ENCODE measurements around the gene SUMO3. TPM values are rescaled to one million over a fixed set of nuclear protein-coding genes. Genes with fewer than 3 reads are reported as not detected.
"Not testable (repeated sequence)": the region's sequence is repeated elsewhere in the genome, so short reads cannot be mapped to it uniquely, and the experiment has no call there.

The SUMO3 gene
- total RNA-seq, 1 experiment from 2014 or later, result 198 TPM

DNA sequence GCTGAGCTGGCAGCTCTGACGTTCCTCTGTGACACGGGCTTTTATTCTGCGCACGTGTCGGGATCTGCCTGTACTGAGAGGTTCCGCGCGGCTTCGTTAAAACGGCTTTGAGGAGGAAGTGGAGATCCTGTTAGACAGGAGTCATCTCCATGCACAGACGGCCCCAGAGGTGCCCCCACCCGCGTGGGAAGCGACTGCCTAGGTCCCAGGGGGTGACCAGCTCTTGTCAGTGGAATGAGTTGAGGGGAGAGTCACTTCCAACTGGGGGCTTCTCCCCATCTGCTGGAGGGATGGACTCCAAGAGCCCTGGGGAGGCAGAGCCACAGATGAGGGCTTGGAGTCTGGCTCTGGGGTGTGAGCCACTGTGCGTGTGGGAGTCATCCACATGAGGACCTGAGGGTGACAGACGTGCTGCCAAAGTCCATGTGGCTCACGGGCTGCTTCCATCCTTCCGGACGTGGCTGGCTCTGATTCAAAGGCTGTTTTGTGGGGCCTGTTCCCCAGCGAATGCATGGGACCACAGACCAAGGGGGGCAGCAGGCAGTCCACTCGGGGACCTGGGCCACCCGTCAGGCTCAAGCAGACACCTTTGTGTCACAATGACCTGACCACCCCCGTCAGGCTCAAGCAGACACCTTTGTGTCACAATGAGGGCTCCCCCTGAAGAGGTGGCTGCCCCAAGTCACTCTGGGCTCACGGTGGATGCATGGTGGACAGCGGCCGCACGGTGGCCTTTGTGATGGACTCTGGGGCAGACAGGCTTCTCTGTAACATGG, 28.8 kb upstream of the SUMO3 start:
- peak; percentile 39 for DNase-seq (ENCODE audit: low read depth)

DNA sequence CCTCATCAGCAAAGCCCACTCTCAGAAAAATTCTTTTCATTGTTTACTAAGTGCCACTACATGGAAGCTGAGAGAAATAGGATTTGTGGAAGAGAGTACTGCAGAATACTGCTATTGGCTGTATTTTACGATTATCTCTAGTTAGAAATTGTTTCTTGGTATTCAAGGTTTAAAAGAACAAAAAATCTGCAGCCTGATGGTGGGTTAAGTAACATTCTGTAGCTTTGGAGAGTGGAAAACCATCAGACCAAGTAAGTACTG, 28.3 kb upstream of the SUMO3 start:
- DNase-seq (ENCODE audit: low read depth), result no peak

DNA sequence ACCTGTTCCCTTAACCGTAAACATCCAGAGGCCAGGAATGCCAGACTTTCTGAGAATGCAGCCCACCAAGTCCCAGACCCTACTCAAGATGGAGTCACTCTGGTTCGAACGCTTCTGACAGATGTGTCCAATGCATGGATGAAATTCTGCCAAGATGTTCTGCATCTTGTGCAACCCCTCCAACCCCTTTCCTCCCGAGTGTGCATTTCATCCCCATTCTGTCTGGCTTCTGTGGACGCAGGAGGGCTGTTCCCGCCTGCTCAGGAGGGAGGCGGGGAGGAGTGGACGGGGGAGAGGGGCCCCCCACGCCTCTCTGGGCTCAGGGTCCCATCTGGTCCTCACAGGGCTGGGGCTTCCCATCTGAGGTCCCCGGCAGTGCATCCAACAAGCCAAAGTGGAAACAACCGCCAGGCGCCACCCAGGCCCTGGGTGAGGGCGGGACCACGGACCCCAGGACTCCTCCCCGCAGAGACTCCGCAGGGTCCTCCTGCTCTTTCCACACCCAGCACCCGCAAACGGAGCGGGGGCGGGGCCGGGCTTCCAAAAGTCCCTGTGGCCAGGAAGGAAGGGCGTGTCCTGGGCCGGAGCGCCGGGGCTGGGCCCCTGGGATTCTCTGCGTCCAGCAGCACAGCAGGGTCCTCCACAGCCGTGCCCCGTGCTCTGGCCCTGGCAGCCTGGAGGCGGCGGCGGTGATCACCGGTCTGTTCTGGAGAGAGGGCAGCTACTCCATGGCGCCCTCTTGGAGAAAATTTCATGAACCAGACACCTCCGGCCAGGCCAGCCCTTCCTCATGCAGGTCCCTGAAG, 27.8 kb upstream of the SUMO3 start:
- peak; percentile 40 for DNase-seq (ENCODE audit: low read depth)

DNA sequence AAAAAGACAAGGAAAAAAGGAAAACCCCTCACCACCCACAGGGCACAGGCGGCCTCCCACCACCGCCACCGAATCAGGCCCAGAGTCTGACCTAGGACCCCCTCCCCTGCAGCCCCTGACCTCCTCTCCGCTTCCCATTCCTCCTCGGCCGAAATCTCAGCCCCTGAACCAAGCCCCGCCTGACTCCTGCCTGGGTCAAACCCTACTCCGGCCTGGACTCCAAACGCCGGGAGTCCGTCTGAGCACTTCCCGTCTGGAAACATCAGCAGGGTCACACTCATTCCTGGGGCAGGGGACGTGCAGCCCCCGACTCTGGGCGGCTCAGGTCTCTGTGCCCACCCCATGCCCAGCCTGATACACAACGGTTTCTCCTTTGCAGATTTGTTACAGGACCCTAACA, 26.4 kb upstream of the SUMO3 start:
- no peak for DNase-seq (ENCODE audit: low read depth)

DNA sequence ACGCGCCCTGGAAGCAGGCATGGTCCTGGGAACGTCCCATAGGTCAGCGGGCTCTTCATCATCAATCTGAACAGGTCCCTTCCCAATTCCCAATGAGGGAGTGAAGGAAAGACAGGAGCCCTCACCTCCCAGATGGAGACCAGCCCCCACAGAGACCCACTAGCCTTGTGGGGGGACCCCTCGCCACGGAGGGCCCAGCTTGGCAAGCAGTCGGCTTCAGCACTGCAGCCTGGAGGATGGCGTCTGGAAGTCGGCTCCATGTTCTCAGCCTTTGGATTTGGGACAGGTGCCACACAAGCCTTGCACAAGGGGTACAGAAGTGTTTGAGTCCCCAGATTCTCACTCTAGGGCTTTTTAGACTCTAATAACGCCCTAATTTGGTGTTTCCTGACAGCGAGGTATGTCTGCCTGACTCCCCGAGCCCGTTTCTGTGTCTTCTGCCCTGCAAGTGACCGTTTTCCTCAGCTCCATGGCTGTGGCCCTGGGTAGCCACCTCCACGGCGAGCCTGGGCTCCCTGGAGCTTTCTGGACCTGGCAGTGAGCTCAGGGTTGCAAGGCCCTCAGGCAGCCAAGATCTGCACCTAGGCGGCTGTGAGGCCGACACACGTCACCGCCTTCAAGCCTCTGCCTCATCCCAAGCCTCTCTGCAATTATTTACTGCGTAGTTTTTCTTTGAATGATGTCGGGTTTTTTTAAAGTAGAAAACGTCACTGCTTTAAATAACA, 25.0 kb upstream of the SUMO3 start:
- DNase-seq (ENCODE audit: low read depth), result no peak

DNA sequence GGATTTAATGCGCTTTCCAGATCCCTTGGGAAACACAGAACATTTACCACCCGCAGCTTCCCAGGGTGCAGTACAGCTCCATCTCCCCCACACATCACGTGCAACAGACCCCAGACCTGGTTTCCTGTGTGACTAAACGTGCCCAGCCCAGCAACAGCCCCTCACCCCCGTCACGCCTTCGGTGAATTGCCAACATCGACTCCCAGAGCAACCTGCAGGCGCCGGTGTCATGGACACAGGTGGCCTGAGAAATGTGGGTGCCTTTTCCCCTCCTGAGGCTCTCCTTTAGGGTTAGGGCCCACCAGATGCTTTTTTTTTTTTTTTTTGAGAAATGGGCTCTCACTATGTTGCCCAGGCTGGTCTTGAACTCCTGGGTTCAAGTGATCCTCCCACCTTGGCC, 24.2 kb upstream of the SUMO3 start:
- DNase-seq (ENCODE audit: low read depth), result no peak

DNA sequence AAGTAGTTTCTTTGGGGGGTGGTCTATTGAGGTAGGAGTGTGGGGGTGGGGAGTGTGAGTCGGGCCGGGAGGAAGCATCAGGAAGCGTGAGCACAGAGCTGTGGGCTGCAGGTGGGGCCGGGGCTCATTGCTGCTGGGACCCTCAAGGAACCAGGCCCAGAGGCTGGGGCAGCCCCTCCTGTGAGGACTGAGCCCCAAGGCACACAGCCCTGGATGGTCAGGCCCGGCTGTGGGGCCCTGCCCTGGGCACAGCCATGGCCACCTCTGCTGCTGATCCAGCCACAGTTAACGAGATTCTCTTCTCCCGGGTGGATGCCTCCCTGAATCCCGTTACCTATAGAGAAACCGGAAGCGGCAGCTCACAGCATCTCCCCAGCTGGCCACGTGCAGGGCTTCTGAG, 22.9 kb upstream of the SUMO3 start:
- no peak for DNase-seq (ENCODE audit: low read depth)

DNA sequence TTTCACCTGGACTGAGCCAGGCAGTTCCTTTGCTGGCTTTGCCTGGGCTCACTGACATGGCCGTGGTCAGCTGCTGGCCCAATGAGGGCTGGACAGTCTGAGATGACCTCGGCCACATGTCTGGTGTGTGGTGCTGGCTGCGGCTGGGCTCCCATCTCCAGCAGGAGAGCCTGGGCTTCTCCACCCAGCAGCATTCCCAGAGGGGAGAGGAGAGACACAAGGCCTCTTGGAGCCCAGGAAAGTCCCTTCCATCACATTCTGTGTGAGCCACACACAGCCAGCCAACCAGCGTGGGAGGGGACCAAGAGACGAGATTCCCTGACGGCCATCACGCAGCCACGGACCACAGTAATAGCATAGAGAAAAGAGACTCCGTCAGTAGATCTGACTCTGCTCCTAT, 21.1 kb upstream of the SUMO3 start:
- no peak for DNase-seq (ENCODE audit: low read depth)

DNA sequence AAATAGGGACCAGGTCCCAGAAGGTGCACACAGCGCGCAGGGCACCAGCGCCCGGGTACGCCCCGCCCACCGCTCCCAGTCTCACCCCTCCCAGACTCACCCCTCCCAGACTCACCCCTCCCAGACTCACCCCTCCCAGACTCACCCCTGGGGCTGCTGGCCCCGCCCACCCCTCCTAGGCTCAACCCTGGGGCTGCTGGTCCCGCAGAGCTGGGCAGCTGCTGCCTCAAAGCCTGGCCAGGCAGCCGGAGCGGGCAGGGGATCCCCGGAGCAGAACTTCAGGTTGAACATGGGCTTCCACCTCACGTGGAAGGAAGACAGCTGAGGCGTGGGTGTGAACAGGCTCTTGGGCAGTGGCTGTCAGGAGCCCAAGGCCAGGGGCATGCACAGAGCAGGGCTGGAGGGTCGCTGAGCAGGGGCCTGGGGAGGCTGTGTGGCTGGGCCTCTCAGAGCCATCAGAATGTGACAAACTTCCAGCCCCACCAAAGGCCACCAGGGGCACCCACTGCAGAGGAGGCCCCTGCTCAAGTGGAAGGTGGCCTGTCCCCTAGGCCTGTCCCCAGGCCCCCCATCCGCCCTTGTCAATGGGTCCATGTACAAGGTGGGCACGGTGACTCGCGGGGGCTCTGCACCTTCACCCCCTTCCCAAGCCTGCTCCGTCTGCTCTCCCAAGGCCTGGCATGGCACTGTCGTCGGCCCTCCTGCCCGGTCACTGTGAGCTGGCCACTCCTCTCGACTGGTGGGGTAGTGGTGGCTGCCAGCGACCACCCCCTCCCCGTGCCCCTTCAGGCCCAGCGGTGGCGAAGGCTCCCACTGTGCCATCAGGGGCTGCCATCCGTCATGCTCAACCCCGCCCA, 20.4 kb upstream of the SUMO3 start:
- no peak for DNase-seq (ENCODE audit: low read depth)

DNA sequence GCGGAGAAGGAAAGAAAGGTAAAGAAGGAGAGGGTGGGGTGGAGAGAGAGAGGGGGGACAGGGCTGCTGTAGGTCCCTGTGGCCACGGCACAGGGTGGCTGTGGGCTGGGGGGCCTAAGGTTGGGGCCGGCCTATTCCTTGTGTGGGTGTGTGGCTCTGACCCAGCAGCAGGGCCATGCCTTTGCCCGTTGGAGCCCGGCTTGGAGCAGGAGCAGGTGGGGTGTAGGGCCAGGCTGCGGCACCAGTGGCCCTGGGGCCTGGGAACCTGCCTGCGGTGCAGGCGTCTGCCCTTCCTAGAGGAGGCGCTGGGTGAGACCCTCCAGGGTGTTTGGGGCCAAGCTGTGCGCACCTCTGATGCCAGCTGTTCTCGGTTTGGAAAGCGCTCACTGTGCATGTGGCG, 19.7 kb upstream of the SUMO3 start:
- no peak for DNase-seq (ENCODE audit: low read depth)

DNA sequence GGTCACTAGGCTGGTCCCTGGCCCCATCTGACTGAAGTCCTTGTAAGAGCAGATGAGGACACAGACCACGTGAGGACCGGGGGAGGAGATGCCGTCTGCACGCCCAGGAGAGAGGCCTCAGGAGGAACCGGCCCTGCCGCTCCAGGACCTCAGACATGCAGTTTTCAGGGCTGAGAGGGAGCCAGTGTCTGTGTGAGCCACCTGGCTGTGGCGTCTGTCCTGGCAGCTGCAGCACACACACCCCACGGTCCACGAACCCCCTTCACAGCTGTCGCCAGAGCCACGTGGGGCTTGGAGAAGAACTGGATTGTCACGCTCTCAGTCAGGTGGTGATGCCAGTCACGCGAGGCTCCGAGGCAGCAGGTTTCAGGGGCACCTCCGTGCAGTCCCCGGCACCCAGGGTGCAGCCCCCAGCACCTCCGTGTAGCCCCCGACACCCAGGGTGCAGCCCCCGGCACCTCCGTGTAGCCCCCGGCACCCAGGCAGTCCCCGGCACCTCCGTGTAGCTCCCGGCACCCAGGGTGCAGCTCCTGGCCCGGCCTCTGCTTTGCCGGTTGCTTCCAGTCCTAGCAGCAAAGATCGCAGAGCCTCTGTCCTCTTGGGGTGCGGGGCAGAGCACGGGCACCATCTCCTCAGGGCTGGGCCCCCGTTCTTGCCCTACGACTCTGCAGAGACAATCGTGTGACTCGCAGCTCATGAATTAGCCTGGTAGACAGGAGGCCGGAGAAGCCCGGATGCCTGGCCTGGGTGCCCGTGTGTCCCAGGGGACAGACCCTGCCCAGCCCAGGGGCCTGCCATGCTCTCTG, 19.0 kb upstream of the SUMO3 start:
- peak; percentile 40 for DNase-seq (ENCODE audit: low read depth)

DNA sequence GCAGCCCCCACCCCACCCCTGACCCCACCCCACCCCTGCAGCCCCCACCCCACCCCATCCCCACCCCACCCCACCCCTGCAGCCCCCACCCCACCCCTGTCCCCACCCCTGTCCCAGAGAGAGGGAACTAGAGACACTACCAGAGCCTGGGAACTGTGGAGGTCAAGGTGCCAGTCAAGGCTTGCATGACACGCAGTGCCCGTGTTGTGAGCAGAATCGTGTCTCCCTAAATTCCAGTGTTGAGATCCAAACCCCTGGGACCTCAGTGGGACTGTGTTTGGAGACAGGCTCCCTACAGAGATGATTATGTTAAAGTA, 18.4 kb upstream of the SUMO3 start:
- no peak for DNase-seq (ENCODE audit: low read depth)

DNA sequence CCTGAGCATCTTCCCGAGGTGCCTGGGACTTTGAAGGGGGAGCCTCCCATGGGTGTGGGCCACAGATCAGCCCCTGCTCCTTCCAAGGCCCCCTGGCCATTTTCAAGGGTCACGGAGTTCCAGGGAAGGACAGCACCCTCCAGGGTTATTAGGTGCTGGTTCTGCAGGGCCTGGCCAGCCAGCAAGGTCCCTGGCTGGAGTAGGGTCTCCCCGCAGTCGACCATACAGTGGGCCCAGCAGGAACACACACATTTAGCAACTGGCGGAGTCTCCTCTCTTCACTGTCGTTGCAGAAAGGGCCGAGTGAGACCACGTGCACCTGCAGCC, 17.7 kb upstream of the SUMO3 start:
- no peak for DNase-seq (ENCODE audit: low read depth)

DNA sequence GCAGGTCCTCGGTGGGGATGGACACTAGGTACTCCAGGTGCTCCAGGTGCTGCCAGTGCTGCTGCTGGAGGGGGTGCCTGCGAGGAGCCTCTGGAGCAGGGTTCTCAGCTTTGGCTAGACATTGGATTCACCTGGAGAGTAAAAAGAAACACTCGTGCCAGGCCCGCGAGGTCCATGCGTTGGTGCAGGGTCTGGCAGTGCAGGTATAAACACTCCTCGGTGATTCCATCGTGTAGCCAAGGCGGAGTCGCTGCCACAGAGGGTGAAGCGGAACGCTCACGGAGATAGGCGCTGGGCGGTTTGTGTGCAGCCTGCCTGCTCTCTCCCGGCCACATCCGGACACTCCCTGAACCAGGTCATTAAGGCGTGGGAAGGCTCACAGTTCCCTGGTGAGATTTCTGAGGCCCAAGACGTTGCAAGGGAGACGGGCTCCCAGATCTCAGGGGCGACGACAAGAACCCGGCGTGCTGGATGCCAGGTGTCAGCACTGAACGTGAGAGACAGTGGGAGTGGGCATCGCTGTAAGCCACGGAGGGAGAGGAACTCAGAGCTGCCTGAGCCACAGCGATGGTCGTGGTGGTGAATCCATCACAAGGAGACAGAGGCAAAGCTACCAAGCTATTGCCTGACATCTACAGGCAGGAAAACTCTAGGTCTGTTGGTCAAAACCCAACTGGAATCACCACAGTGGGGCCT, 17.2 kb upstream of the SUMO3 start:
- no peak for DNase-seq (ENCODE audit: low read depth)

DNA sequence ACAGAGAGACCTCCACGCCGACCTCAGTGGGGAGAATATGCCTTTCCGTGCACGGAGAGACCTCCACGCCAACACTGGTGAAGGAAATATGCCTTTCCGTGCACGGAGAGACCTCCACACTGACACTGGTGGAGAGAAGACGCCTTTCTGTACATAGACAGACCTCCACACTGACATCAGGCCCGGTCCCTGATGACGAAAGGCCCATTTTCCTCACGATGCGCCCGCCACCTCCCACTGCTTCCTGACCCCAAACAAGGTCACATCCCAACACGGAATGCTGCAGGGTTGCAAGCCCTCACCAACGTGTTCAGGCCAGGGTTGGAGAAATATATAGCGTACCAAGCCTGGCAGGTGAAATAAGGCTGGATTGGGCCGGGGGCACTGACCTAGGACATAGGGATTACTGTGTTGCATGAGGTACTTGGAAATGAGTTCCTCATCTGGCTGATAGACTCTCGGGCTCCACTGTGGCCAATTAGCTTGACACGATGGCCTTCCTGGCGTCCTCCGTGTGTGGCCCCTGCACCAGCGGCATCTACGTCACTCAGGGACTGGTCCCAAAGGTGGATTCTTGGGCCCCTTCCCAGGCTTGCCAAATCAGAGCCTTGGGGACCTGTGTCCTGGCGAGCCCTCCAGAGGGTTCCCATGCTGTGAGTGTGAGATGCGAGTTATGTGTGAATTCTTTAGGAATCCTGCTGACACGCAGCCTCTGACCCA, 16.5 kb upstream of the SUMO3 start:
- no peak for DNase-seq (ENCODE audit: low read depth)

DNA sequence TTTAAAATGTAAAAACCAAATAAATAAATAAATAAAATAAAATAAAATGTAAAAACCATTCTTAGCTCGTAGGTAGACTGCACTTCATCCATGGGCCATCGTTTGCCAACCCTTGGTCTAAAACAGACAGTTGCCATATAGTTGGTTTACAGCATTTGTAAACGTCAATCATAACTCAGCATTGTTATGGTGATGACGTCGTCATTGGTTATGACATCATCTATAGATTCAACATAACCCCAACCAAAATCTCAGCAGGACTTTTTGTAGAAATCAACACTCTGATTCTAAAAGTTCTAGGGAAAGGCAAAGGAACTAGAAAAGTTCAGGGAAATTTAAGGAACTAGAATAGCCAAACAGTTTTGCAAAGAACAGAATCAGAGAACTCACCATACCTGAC, 15.8 kb upstream of the SUMO3 start:
- no peak for DNase-seq (ENCODE audit: low read depth)

DNA sequence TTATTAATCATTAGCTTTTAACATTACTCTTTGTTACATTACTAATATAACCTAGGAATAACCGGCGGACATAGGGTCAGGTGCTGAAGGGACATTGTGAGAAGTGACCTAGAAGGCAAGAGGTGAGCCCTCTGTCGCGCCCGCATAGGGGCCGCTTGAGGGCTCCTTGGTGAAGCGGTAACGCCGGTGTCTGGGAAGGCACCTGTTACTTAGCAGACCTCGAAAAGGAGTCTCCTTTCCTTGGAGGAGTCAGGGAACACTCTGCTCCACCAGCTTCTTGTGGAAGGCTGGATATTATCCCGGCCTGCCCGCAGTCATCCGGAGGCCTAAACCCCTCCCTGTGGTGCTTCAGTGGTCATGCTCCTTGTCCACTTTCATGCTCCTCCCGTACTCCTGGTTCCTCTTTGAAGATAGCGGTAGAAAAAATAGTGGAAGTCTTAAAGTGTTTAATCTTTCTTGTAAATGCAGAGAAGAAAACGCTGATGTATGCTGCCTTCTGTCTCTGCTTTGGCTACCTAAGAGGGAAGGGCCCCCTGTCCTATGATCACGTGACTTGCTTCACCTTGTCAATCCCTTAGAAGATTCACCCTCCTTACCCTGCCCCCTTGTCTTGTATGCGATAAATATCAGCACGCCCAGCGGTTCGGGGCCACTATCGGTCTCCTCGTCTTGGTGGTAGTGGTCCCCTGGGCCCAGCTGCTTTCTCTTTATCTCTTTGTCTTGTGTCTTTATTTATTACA, 14.8 kb upstream of the SUMO3 start:
- DNase-seq (ENCODE audit: low read depth), result not testable (repeated sequence)

DNA sequence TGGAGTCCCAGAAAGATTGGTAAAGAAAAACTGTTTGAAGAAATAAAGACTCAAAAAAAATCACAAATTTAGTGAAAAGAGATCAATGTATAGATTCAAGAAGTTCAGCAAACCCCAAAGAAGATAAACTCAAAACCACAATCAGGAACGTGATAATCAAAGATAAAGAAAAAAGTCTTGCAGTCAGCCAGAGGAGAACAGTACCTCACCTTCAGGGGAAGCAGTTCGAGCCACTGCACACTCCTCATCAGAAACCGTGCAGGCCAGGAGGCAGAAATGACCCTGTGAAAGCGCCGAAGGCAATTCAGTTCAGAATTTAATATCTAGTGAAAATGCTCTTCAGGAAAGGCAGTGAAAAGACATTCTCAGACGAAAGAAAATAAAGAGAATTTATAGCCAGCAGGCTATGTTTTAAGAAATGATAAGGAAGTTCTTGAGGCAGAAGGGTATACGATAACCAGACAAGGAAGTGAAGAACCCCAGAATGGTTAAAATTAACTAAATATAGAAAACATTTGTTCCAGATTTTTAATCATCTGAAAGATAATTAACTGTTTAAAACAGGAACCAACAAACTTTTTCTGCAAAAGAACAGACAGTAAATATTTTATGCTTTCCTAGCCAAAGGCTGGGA, 13.5 kb upstream of the SUMO3 start:
- no peak for DNase-seq (ENCODE audit: low read depth)

DNA sequence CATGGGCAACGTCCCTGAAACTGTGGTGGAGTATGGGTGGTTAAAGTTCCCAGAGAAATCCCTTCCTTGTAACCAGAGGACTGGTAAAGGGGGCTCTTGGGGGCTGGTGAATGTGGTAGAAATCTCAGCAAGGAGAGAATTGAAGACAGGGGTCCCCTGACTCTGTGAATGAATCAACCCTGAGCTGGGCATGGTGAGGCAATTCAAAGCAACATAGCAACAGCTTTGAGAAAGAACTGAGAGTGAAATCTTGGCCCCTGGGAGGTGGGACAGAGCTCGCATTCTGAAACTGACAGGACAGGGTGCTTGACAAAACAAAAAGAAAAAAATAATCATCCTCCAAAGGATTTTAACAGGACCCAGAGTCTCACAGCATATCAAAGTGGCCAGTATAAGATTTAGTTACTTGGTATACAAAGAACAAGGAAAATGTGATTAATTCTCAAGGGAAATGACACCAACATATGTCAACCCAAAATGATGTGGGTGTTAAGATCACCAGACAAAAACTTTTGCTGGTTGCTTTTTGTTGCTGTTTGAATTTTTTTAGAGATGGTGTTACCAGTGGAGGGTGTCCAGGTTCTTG, 11.7 kb upstream of the SUMO3 start:
- DNase-seq (ENCODE audit: low read depth), result no peak

Measured in M059J (cell line).